Right cardiac atrium (tissue), 5 donors: ENCODE measurements around the gene NCR3LG1. TPM values are rescaled to one million over a fixed set of nuclear protein-coding genes. Genes with fewer than 3 reads are reported as not detected.

Experiments used
- ATAC-seq, 2 donors: fragments of 200-7000 bp; cut with Tn5 transposase; one replicate each; pipeline versions ENCODE4 v1.8.0 to v1.9.1; 2020; ENCODE audit warnings: moderate library complexity in 2 of 2, mild to moderate bottlenecking in 1 of 2
- DNase-seq, 3 donors: peaks; one replicate each; pipeline ENCODE4 v3.0.0-alpha.2; 2020
- H3K27ac ChIP-seq: one replicate; pipeline ENCODE4 v1.5.1; 2013; ENCODE audit warnings: mild to moderate bottlenecking, low read length, control low read depth, moderate library complexity
- H3K27me3 ChIP-seq: one replicate; pipeline ENCODE4 v1.6.1; 2013; ENCODE audit not compliant: control insufficient read depth, insufficient read depth
- H3K4me1 ChIP-seq: one replicate; pipeline ENCODE4 v1.6.1; 2013; ENCODE audit warnings: low read length; ENCODE audit not compliant: control insufficient read depth, insufficient read depth
- H3K4me3 ChIP-seq: one replicate; pipeline ENCODE4 v1.5.1; 2013; ENCODE audit warnings: low read length, control low read depth
- H3K9me3 ChIP-seq: one replicate; pipeline ENCODE4 v1.6.1; 2013; ENCODE audit warnings: low read length; ENCODE audit not compliant: control insufficient read depth
- WGBS: extraction: QIAGEN DNeasy Blood & Tissue Kit; methylation state at CpG from one replicate; pipeline ENCODE4 v1.1.7; 2013; 5-methylcytosine and 5-hydroxymethylcytosine counted together
- intact Hi-C, 4 donors: fragments of 100-400 bp; cut with DNase I; formaldehyde crosslinking; loops; one replicate each; pipeline versions ENCODE4 v1.11.0 to v1.14.0; 2022 to 2023
- polyA plus RNA-seq: library from polyadenylated mRNA; stranded (reverse); fragments of 200-250 nt; gene quantifications from one replicate; pipeline ENCODE4 v1.2.3, GENCODE V29; 2013
- total RNA-seq, 4 donors: library from RNA; stranded (reverse); fragmentation: NEBNext Ultra II Directional; extraction: Animal tissue kit (Norgen Biotek cat#: 25700); gene quantifications; one replicate each; pipeline ENCODE4 v1.2.1, GENCODE V29; 2021
- donor health status: healthy with polysubstance abuse.
- donor health status: DM: no; HTN: yes; CAD: no.
- donor health status: DM: no; HTN: no; CAD: no.
- donor health status: DM: no; HTN: yes; CAD: no; lungs with severe emphysema.
- donor health status: DM: yes; HTN: yes; CAD: no.

Gene NCR3LG1
- total and polyA plus RNA-seq, 5 donors = 0.75 to 3.3 (median 2.9) TPM

GRCh38 chr11:17350455-17351171 lies 987 bp upstream of the NCR3LG1 start:
- Histone ChIP-seq H3K4me3 (no peak overlapping the region), H3K9me3 (no peaks in the 10 kb centered on the region), H3K4me1 (no peaks in the 10 kb centered on the region), H3K27ac (no peak overlapping the region), H3K27me3 (no peaks in the 10 kb centered on the region)
- DNase-seq (no peak), ATAC-seq (no peak)
- WGBS = 93% methylated on average over 7 of the region's 7 CpGs
- intact Hi-C loops = no loop called here

GRCh38 chr11:17351172-17351509 lies 459 bp upstream of the NCR3LG1 start:
- no peaks in the 10 kb centered on the region for H3K4me1 ChIP-seq
- H3K4me3 ChIP-seq = peak overlapping the region; percentile 49
- DNase-seq = no peak
- H3K9me3 ChIP-seq = no peaks in the 10 kb centered on the region
- H3K27me3 ChIP-seq = no peaks in the 10 kb centered on the region
- intact Hi-C loops = no loop called here
- 23% methylated on average over 12 of the region's 12 CpGs for WGBS
- H3K27ac ChIP-seq = no peak overlapping the region
- ATAC-seq = no peak

GRCh38 chr11:17352950-17353820 lies 1.6 kb downstream of the NCR3LG1 start:
- under 1% methylated on average over 69 of the region's 69 CpGs for WGBS
- peak; percentile 90 to 91 for ATAC-seq
- intact Hi-C loops = no loop called here

GRCh38 chr11:17353821-17354600 lies 2.4 kb downstream of the NCR3LG1 start:
- 6% methylated on average over 15 of the region's 15 CpGs for WGBS
- peak overlapping the region; percentile 49 for H3K4me3 ChIP-seq

More at GRCh38 chr11:17352950-17353820, 1.6 kb downstream of the NCR3LG1 start:
- peak; percentile 88 to 92 (median 91) for DNase-seq
- Histone ChIP-seq H3K27ac (peak overlapping the region; percentile 56), H3K27me3 (no peaks in the 10 kb centered on the region), H3K9me3 (no peaks in the 10 kb centered on the region), H3K4me3 (peak overlapping the region; percentile 49), H3K4me1 (no peaks in the 10 kb centered on the region)

GRCh38 chr11:17354601-17354991 lies 3.0 kb downstream of the NCR3LG1 start:
- H3K27me3 ChIP-seq = no peaks in the 10 kb centered on the region
- H3K4me1 ChIP-seq = no peaks in the 10 kb centered on the region
- intact Hi-C loops = no loop called here
- peak; percentile 46 to 52 for ATAC-seq
- peak in 2 of 3 donors; percentile 28 to 53 for DNase-seq
- no peak overlapping the region for H3K27ac ChIP-seq
- WGBS = 36% methylated on average over 3 of the region's 3 CpGs
- H3K9me3 ChIP-seq = no peaks in the 10 kb centered on the region
- H3K4me3 ChIP-seq = no peak overlapping the region

More at GRCh38 chr11:17353821-17354600, 2.4 kb downstream of the NCR3LG1 start:
- intact Hi-C loops = no loop called here
- no peak for DNase-seq
- no peaks in the 10 kb centered on the region for H3K27me3 ChIP-seq
- no peaks in the 10 kb centered on the region for H3K4me1 ChIP-seq
- H3K9me3 ChIP-seq = no peaks in the 10 kb centered on the region
- H3K27ac ChIP-seq = no peak overlapping the region
- ATAC-seq = no peak

GRCh38 chr11:17366495-17366894 lies 14.9 kb downstream of the NCR3LG1 start:
- ATAC-seq (no peak), DNase-seq (no peak)
- intact Hi-C loops = no loop called here
- WGBS = 83% methylated on average over 1 of the region's 1 CpG
- Histone ChIP-seq H3K4me1 (no peaks in the 10 kb centered on the region), H3K27me3 (no peaks in the 10 kb centered on the region), H3K27ac (no peak overlapping the region), H3K9me3 (peaks cover 5% of the 10 kb centered on the region), H3K4me3 (no peak overlapping the region)

- WGBS = 92% methylated on average over 3 of the region's 3 CpGs
- intact Hi-C loops = no loop called here
- DNase-seq (no peak), ATAC-seq (no peak)
- Histone ChIP-seq H3K4me3 (no peak overlapping the region), H3K27ac (no peak overlapping the region), H3K9me3 (peaks cover 18% of the 10 kb centered on the region), H3K4me1 (no peaks in the 10 kb centered on the region), H3K27me3 (no peaks in the 10 kb centered on the region)
Measured at GRCh38 chr11:17368551-17368950, 17.0 kb downstream of the NCR3LG1 start.

- Histone ChIP-seq H3K4me3 (no peak overlapping the region), H3K4me1 (no peaks in the 10 kb centered on the region), H3K27ac (no peak overlapping the region), H3K27me3 (no peaks in the 10 kb centered on the region), H3K9me3 (peaks cover 18% of the 10 kb centered on the region)
- ATAC-seq (no peak), DNase-seq (no peak)
- intact Hi-C loops = no loop called here
Measured at GRCh38 chr11:17369094-17369493, 17.5 kb downstream of the NCR3LG1 start.

GRCh38 chr11:17369684-17370243 lies 18.2 kb downstream of the NCR3LG1 start:
- 85% methylated on average over 2 of the region's 2 CpGs for whole genome bisulfite sequencing
- no peak overlapping the region for H3K27ac ChIP-seq
- ATAC-seq = no peak
- intact Hi-C loops = loop anchor here in 1 of 4 donors (10.0 kb wide), 1 partner anchor 135 kb away; no protein-coding TSS in a partner anchor
- peaks cover 18% of the 10 kb centered on the region for H3K9me3 ChIP-seq
- no peak for DNase-seq
- no peak overlapping the region for H3K4me3 ChIP-seq
- H3K4me1 ChIP-seq = no peaks in the 10 kb centered on the region
- no peaks in the 10 kb centered on the region for H3K27me3 ChIP-seq

GRCh38 chr11:17371614-17372013 lies 20.0 kb downstream of the NCR3LG1 start:
- Histone ChIP-seq H3K4me1 (no peaks in the 10 kb centered on the region), H3K4me3 (no peak overlapping the region), H3K27ac (no peak overlapping the region), H3K27me3 (no peaks in the 10 kb centered on the region), H3K9me3 (peaks cover 18% of the 10 kb centered on the region)
- WGBS = 57% methylated on average over 3 of the region's 3 CpGs
- no peak for DNase-seq
- no peak for ATAC-seq
- intact Hi-C loops = loop anchor here in 1 of 4 donors (10.0 kb wide), 1 partner anchor 137 kb away; no protein-coding TSS in a partner anchor
